GM12873 (cell line): ENCODE data around the gene TEX11.

Experiments used
- TF ChIP-seq, protein P1 (sequence below): IDR thresholded peaks from 2 replicates; pipeline ENCODE4 v1.5.1; 2012; ENCODE audit warnings: low read depth, mild to moderate bottlenecking, moderate library complexity, low read length, control low read depth; ENCODE audit not compliant: insufficient read depth; ENCODE audit errors: missing control alignments

The TEX11 gene

DNA sequence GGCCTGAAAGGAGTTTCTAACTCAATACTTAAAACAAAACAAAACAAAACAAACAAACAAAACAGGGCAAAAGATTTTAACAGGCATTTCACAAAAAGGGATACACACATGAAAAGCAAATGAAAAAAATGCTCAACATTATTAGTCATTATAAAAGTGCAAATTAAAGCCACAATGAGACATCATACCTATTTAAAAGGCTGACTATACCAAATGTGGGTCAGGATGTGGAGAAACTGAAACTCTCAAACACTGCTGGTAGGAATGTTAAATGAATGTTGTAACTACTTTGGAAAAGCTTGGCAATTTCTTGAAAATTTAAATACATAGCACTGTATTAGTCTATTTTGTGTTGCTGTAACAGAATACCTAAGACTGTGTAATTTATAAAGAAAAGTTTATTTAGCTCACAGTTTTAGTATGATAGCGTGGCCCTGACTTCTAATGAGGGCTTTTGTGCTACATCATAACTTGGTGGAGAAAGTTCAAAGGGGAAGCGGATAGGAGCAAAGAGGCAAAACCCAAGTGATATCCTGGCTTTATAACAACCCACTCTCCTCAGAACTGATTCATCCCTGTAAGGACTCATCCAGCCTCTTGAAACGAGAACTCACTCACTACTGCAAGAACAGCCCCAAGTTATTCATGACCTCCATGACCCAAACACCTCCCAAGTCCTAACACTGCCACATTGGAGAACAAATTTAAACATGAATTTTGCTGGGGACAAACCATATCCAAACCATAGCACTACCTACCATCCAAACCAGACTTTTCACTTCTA, 214.0 kb downstream of the TEX11 start:
- TF ChIP-seq, protein P1, sequence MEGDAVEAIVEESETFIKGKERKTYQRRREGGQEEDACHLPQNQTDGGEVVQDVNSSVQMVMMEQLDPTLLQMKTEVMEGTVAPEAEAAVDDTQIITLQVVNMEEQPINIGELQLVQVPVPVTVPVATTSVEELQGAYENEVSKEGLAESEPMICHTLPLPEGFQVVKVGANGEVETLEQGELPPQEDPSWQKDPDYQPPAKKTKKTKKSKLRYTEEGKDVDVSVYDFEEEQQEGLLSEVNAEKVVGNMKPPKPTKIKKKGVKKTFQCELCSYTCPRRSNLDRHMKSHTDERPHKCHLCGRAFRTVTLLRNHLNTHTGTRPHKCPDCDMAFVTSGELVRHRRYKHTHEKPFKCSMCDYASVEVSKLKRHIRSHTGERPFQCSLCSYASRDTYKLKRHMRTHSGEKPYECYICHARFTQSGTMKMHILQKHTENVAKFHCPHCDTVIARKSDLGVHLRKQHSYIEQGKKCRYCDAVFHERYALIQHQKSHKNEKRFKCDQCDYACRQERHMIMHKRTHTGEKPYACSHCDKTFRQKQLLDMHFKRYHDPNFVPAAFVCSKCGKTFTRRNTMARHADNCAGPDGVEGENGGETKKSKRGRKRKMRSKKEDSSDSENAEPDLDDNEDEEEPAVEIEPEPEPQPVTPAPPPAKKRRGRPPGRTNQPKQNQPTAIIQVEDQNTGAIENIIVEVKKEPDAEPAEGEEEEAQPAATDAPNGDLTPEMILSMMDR = no peak

DNA sequence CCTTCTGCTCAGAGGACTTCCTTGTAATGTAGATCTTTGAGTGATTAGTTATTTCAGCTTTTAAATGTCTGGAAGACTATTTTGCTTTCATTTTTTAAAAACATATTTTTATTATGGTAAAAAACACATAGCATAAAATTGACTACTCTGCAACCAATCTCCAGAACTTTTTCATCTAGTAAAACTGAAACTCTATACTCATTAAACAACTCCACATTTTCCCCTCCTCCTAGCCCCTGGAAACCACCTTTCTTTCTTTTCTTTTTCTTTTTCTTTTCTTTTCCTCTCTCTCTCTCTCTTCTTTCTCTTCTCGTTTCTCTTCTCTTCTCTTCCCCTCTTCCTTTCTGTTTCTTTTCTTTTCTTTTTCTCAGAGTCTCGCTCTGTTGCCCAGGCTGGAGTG, 233.2 kb downstream of the TEX11 start:
- TF ChIP-seq, protein P1 = no peak

DNA sequence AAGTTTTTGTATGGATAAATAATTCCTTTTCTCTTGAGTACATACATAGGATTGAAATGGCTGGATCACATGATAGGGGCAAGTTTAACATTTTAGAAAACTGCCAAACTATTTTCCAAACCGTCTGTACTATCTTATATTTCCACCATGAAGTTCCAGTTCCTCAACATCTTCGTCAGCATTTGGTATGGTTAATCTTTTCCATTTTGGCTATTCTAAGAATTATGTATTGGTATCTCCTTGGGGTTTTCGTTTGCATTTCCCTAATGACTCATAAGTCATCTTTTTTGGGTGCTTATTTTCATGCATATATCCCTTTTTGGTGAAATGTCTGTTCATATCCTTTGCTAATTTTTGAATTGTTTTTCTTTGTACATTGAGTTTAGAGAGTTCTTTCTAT, 236.2 kb downstream of the TEX11 start:
- TF ChIP-seq, protein P1 = no peak

DNA sequence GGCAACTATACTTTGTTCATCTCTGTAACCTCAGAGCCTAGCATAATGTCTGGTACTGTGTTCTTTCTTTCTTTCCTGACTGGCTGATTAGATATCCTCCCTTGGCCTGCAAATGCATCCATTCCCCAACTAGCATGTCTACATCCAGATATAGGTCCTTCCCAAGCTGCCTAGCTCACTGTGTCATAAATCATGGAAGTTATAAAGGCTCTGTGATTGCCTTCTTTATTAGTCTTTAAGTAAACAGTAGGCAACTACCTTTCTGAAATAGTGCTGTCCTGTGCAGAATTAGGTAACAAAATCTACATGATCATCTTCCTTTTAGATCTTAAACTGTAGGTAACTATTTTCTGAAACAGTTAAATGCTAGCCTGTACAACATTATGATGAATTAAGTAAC, 239.4 kb downstream of the TEX11 start:
- TF ChIP-seq, protein P1 = no peak

DNA sequence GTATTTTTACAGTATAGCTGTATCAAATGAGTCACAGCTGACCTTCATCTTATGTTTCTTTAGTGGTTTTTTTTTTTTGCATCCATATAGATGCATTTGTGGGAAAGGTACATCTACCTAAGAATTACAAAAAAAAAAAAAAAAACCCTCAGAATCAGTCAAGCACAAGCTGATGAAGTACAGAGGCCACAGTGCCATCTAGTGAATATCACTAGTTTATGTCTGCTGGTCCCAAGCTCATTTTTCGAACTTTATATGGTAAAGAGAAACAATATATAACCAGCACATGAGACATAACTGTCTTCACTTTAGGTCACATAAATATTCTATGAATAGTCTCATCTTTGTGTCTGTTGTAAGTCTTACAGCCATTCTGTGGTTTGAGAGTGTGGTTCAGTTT, 243.8 kb downstream of the TEX11 start:
- TF ChIP-seq, protein P1 = peak; percentile 38

DNA sequence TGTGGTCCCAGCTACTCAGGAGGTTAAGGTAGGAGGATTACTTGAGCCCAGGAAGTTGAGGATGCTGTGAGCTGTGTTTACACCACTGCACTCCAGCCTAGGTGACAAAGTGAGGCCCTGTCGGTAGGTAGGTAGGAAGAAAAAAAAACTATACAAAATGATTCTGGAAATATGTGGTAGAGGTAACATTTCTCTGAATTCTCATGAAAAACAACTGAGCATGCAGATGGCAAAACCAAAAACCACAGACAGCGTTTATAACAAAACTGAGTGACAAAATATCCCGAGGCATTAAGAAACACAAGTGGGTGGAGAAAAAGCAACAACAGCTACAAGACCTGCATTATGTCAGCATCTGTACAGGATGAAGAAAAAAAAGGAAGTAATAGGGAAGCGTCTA, 252.2 kb downstream of the TEX11 start:
- TF ChIP-seq, protein P1 = no peak

DNA sequence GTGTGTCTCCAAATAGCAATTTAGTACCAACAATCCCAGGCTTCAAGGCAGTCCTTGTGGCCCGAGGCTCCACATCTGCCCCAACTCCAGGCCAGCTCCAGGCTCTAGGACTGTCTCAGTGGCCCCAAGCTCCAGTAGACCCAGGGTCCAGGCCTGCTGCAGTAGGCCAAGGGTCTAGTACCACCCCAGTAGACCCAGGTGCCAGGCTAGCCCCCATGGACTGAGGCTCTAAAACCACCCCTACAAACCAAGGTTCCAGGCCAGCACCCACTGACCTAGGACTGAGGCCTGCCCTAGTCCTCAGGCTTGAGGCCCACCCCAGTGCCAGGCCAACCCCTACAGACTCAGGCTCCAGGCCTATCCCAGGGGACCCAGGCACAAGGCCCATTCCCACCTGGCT, 272.3 kb downstream of the TEX11 start:
- TF ChIP-seq, protein P1 = no peak
